Retina (tissue), 1 donor: ENCODE data around the gene SAMD15.
"Not testable (repeated sequence)": the region's sequence is repeated elsewhere in the genome, so short reads cannot be mapped to it uniquely, and the experiment has no call there.

ENCODE experiments used
- DNase-seq: peaks from one replicate; pipeline ENCODE4 v3.0.0-alpha.2; 2016

Gene SAMD15

DNA sequence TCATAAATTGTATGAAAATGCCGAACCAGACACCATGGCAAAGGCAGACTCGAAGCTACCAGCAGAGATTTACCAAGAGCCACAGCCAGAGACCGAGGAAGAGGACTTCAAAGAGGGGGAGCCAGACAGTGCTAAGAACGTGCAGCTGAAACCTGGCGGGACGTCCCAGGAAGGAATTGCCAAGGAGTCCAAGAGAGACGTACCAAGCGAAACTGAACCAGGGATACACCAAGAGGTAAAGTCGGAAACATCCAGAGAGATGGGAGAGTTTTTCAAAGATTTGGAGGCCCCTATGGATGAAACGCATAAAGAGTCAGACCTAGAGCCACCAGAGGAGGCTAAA, 294 bp downstream of the SAMD15 start:
- no peak for DNase-seq

GRCh38 chr14:77378701-77379100, 1.5 kb downstream of the SAMD15 start:
- no peak for DNase-seq

- no peak for DNase-seq
Observed at GRCh38 chr14:77390188-77390587, 13.0 kb downstream of the SAMD15 start.

DNA sequence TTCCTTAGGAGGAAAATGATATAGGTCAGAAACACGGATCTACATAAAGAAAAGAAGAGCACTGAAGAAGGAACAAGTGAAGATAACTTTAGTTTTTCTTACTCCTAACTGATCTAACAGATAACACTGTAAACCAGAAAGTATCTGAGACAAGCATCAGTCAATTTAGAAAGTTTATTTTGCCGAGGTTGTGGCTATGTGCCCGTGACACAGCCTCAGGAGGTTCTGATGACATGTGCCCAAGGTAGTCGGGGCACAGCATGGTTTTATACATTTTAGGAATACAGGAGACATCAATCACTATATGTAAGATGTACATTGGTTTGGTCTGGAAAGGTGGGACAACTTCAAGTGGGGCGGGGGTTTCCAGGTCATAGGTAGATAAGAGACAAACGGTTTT, 23.0 kb downstream of the SAMD15 start:
- no peak for DNase-seq

DNA sequence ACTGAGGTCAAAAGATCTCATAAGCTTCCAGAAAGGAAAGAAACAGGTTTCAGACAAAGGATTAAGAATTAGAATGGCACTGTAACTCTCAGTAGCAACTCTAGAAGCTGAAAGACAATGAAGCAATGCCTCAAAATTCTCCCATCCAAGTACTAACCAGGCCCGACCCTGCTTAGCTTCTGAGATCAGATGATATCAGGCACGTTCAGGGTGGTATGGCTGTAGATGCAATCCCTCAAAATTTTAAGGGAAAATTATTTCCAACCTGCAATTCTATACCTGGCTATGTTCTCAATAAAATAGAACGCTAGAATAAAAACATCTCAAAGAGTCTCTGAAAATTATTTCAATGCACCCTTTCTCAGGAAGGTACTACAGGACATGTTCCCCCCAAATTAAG, 26.6 kb downstream of the SAMD15 start:
- DNase-seq = no peak

DNA sequence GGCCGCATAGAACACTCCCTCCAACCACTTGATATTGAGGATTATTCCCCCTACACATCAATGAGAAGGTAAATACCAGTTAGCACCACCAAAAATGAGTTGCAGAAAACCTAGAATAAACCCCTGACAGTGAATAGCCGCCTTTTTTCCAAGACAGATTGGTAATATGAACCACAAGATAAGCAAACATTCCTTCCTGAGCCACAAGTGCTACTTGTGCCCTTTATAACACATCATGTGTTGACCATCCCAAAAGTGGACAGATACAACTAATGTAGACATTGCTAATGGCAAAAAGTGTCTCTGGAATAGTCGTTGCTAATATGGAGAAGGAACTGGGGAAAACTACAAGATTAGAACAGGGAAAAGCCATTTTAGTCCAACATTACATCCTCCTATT, 28.9 kb downstream of the SAMD15 start:
- DNase-seq = no peak

DNA sequence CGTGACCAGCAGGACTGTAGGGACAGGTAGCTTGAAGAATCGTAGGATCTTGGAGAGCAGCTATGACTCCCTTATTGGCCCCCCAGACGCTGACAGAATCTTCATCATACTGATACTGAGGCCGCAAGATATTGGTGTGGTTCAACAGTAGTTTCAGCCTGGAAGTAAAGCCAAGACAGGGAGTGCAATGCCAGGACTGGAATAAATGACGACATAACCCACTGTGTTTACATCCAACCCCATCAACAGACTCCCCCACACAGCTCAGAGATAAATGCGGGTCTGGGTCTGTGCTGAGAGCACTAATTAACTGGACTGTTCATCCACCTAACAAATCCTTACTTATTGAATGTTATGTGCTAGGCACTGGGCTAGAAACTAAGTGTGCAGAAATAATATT, 29.5 kb downstream of the SAMD15 start:
- DNase-seq = no peak

- DNase-seq = no peak
Observed at GRCh38 chr14:77407158-77407557, 30.0 kb downstream of the SAMD15 start.

DNA sequence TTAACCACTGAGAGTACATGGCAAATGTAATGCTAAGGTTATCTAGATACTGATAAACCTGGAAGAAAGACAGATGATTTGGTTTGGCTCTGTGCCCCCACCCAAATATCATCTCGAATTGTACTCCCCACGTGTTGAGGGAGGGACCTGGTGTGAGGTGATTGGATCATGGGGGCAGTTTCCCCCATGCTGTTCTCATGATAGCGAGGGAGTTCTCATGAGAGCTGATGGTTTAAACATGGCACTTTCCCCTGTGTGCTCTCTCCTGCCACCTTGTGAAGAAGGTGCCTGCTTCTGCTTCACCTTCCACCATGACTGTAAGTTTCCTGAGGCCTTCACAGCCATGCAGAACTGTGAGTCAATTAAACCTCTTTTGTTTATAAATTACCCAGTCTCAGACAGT, 32.0 kb downstream of the SAMD15 start:
- DNase-seq = no peak

DNA sequence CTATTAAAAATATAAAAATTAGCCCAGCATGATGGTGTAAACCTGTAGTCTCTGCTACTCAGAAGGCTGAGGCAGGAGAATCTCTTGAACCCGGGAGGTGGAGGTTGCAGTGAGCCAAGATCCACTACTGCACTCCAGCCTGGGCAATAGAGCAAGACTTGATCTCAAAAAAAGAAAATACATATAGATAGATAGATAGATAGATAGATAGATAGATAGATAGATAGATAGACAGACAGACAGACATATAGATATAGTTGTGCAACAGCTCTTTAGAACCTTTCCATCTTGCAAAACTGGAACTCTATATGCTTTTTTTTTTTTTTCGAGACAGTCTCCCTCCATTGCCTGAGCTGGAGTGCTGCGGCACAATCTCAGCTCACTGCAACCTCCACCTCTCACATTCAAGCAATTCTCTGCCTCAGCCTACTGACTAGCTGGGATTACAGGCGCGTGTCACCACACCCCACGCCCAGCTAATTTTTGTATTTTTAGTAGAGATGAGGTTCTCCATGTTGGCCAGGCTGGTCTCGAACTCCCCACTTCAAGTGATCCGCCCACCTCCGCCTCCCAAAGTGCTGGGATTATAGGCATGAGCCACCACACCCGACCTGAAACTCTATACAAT, 38.3 kb downstream of the SAMD15 start:
- DNase-seq = not testable (repeated sequence)

DNA sequence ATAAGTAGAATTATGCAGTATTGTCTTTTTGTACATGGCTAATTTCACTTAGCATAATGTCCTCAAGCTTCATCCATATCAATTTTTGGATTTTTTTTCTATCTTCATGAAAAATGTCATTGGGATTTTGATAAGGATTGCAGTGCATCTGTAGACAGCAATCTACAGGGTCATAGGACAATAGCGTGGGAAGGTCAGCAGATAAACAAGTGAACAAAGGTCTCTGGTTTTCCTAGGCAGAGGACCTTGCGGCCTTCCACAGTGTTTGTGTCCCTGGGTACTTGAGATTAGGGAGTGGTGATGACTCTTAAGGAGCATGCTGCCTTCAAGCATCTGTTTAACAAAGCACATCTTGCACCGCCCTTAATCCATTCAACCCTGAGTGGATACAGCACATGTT, 38.9 kb downstream of the SAMD15 start:
- DNase-seq = not testable (repeated sequence)

DNA sequence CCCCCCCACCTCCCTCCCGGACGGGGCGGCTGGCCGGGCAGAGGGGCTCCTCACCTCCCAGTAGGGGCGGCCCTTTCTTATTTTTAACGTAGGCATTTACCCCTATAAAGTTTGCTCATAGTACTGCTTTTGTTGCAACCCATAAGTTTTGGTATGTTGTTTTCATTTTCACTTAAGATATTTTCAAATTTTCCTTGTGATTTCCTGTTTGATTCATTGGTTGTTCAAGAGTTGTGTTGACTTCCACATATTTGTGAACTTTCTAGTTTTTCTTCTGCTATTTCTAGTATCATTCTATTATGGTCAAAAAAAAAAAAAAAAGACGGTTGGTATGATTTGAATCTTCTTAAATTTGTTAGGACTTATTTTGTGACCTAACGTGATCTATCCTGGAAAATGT, 39.7 kb downstream of the SAMD15 start:
- no peak for DNase-seq

DNA sequence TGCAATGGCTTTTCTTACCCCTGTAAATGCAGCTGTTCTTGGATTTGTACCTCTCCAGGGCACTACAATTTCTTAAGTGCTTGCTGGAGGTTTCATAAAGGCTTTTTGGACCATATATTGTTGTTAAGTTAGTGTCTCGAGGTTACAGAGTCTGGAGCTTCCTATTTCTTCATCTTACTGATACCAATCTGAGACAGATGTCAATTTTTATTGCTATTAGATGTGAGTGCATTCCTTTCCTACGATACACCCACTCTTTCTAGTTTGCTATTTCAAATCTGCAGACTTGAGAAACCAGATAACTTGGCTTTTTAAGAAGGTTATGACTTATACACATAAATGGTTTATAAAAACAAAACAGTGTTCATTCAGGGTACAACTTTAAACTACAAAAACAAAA, 44.0 kb downstream of the SAMD15 start:
- no peak for DNase-seq

DNA sequence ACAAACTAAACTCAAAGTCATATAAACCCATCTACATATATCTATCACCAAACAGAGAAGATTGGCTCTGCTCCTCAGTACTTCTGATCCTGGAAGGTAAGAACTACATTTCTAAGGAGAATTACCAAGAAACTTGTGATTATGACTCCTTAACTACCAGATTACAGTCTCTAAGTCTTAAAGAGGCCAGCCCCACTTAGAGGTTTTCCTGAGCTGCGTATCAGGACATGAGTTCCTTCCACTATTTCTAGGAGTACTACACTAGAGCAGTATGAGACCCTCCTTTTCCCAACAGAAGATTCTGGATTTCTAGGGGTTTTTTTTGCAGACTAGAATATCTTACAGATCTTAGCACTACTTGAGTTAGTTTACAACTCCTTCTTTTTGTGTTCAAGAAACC, 46.2 kb downstream of the SAMD15 start, which contains the start of gene NOXRED1:
Gene NOXRED1 (minus strand): TSS at position 101 of the 400 bp plus-strand sequence. CDS start 634 bp downstream, outside the sequence.
- DNase-seq = no peak

- no peak for DNase-seq
Observed at GRCh38 chr14:77424862-77425261, 47.7 kb downstream of the SAMD15 start.

- no peak for DNase-seq
Observed at GRCh38 chr14:77426396-77426795, 49.2 kb downstream of the SAMD15 start.

GRCh38 chr14:77436042-77436441, 58.9 kb downstream of the SAMD15 start:
- no peak for DNase-seq

DNA sequence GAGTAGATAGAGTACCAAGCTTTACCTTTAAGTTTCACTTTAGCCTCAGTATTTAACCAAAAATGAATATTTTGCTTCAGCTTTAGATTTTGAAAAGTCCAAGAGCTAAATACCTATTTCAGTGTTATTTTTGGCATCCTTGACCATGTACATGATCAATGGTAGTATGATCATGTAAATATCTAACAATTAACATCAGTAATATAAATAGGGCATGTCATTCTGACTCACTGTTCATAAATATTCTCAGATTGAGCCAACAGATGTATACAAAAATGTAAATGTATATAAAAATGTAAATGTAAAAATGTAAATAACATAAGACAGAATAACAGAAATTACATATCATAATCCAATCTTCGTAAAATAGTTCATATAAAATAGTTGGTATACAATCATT, 61.4 kb downstream of the SAMD15 start:
- no peak for DNase-seq

GRCh38 chr14:77439861-77440260, 62.7 kb downstream of the SAMD15 start:
- DNase-seq = no peak
